Neutrophil (primary cell): ENCODE data around the gene ARAP3.

Experiments
- H3K27ac ChIP-seq: fragments of 200-600 bp; sonication (generic); 2 replicates; pipeline ENCODE4 v1.5.1; 2016; ENCODE audit warnings: mild to moderate bottlenecking, moderate library complexity
- H3K27me3 ChIP-seq: fragments of 200-600 bp; sonication (generic); 2 replicates; pipeline ENCODE4 v1.6.0; 2016; ENCODE audit warnings: mild to moderate bottlenecking
- H3K36me3 ChIP-seq: fragments of 200-600 bp; sonication (generic); 2 replicates; pipeline ENCODE4 v1.5.1; 2017
- H3K4me1 ChIP-seq, 2 experiments: fragments of 200-600 bp in 1 of 2; sonication (generic) in 1 of 2; 1 replicate in 1 of 2; 2 replicates in 1 of 2; pipeline versions ENCODE4 v1.5.1 to v1.6.1; 2013 to 2016; ENCODE audit warnings: low read depth in 1 of 2, low read length in 1 of 2, mild to moderate bottlenecking in 1 of 2, moderate library complexity in 1 of 2; ENCODE audit not compliant: control insufficient read depth in 1 of 2, insufficient read depth in 1 of 2
- H3K4me3 ChIP-seq, 2 experiments: fragments of 200-600 bp in 1 of 2; sonication (generic) in 1 of 2; 1 replicate in 1 of 2; 2 replicates in 1 of 2; pipeline ENCODE4 v1.5.1; 2013 to 2016; ENCODE audit warnings: low read depth in 1 of 2, low read length in 1 of 2, mild to moderate bottlenecking in 1 of 2, moderate library complexity in 1 of 2
- H3K9me3 ChIP-seq: fragments of 200-600 bp; sonication (generic); 2 replicates; pipeline ENCODE4 v1.5.1; 2016
- TF ChIP-seq, protein P1 (sequence below): fragments of 200-600 bp; sonication (generic); IDR thresholded peaks from 2 replicates; pipeline ENCODE4 v1.5.1; 2016; ENCODE audit warnings: antibody characterized with exemption

The ARAP3 gene

DNA sequence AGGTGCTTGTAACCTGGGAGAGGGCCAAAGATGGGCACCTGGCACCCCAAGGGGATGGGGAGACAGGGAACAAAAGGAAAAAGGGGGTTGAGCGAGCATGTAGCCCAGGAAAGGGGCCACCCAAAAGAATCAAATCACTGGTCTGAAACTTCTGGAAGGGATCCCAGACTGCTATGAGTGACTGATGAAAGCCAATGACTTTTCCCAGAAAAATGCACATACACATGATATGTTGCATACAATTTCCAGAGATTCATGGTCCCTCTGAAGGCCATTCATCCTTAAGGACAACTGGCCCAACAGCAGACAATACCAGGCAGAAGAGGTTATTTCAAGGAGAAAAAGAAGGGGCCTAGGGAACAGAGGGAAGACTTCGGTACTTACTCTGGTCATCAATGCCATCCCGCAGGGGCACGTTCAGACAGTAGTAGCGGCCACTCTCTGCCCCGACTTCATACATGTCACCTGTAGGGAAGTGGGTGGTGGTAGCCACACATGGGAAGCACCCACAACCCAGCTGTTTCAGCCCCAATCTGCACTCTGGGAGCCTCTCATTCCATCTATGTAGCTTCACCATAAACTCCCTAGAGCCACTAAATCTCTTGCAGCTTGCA lies 53.7 kb downstream of the ARAP3 start:
- H3K36me3 ChIP-seq: peaks cover 74% of the 10 kb centered on the region
- H3K9me3 ChIP-seq: no peaks in the 10 kb centered on the region
- TF ChIP-seq, protein P1, sequence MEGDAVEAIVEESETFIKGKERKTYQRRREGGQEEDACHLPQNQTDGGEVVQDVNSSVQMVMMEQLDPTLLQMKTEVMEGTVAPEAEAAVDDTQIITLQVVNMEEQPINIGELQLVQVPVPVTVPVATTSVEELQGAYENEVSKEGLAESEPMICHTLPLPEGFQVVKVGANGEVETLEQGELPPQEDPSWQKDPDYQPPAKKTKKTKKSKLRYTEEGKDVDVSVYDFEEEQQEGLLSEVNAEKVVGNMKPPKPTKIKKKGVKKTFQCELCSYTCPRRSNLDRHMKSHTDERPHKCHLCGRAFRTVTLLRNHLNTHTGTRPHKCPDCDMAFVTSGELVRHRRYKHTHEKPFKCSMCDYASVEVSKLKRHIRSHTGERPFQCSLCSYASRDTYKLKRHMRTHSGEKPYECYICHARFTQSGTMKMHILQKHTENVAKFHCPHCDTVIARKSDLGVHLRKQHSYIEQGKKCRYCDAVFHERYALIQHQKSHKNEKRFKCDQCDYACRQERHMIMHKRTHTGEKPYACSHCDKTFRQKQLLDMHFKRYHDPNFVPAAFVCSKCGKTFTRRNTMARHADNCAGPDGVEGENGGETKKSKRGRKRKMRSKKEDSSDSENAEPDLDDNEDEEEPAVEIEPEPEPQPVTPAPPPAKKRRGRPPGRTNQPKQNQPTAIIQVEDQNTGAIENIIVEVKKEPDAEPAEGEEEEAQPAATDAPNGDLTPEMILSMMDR: no peak
- H3K4me3 ChIP-seq: no peak overlapping the region
- H3K4me1 ChIP-seq: no peaks in the 10 kb centered on the region
- H3K27ac ChIP-seq: no peak overlapping the region
- H3K27me3 ChIP-seq: no peaks in the 10 kb centered on the region

DNA sequence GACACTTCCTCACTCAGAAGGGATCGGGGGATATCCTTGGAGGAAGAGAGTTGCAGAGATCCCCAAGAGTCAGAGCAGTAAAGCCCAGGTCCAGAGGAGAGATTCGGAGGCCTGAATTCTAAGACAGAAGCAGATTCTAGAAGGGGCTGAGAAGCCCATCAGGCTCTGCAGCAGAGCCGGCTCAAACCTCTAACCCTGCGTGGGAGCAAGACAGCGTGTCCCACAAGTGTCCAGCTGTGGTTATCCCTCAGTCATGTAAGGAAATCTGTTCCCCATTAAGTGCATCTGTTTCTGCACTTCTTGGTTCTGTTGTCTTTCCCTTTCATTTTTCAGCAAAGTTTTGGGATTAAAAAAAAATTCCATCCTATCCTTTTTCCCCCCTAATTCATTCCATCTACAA lies 58.4 kb downstream of the ARAP3 start:
- TF ChIP-seq, protein P1: no peak
- H3K27me3 ChIP-seq: no peaks in the 10 kb centered on the region
- H3K9me3 ChIP-seq: no peaks in the 10 kb centered on the region
- no peak overlapping the region for H3K4me3 ChIP-seq
- H3K4me1 ChIP-seq: peaks cover 0 to 5% of the 10 kb centered on the region in 2 experiments
- no peak overlapping the region for H3K27ac ChIP-seq
- peaks cover 81% of the 10 kb centered on the region for H3K36me3 ChIP-seq

DNA sequence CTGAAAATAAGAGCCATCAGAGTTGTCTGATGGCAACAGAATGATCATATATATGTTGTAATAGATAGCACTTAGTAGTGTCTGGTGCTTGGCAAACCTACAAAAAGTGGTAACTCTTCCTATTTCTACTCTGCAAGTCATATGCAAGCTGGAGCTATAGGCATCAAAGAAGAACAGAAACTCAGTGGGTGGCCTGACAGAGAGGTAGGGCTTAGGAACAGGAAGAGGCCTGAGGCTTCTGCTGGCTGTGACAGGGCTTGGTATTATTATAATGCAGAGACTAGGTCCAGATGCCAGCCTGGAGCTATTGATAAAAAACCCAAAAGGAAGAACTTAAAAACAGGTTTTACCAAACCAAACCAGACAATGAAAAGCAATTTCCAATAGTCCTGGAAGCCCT lies 58.8 kb downstream of the ARAP3 start:
- H3K4me1 ChIP-seq: peaks cover 1 to 5% of the 10 kb centered on the region in 2 experiments
- H3K27me3 ChIP-seq: no peaks in the 10 kb centered on the region
- H3K27ac ChIP-seq: no peak overlapping the region
- H3K36me3 ChIP-seq: peaks cover 77% of the 10 kb centered on the region
- H3K9me3 ChIP-seq: no peaks in the 10 kb centered on the region
- H3K4me3 ChIP-seq: no peak overlapping the region
- TF ChIP-seq, protein P1: no peak

DNA sequence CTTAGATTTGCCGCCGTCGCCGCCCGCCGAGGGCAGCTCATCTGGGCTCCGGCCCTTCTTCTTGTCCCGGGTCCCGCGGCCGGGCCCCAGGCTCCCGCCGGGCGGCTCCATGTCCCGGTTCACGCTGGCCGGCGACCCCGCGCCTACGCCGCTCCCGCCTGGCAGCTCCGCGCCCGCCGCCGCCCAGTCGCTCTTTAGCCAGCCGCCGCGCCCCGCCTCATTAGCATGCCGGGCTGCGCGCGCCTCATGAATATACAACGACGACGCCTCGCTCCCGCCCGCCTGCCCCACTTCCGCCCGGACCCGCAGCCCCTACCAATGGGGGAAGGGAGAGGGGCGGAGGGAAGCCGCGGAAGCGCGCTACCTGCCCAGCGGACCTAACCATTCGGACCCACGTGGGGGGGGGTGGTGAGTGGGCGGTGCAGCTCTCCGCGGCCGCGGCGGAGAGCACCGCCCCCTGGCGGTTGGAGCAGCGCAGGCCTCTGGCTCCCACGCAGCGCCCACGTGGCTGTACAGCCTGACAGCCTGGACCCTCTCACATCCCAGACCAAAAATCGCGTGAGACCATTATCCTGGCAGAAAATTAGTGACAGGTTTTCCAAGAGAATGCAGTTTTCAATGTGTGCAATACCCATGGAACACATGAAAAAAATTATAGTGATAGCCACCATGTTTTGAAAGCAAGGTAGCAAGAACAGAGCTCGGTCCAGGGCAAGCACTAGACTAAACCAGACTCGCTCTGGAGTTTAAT lies 63.1 kb downstream of the ARAP3 start, which contains the start of gene DIAPH1:
TSS of gene DIAPH1 (minus strand) at position 197 of the 751 bp plus-strand sequence. CDS start at position 111, 86 bp downstream.
- Histone ChIP-seq H3K36me3 (peaks cover 41% of the 10 kb centered on the region), H3K27me3 (no peaks in the 10 kb centered on the region), H3K27ac (peak within 1 kb of the TSS; percentile 97), H3K4me1 (peaks cover 38 to 42% of the 10 kb centered on the region in 2 experiments), H3K4me3 (peak within 1 kb of the TSS; percentile 87 to 92), H3K9me3 (no peaks in the 10 kb centered on the region)
- TF ChIP-seq, protein P1: peak; percentile 99

DNA sequence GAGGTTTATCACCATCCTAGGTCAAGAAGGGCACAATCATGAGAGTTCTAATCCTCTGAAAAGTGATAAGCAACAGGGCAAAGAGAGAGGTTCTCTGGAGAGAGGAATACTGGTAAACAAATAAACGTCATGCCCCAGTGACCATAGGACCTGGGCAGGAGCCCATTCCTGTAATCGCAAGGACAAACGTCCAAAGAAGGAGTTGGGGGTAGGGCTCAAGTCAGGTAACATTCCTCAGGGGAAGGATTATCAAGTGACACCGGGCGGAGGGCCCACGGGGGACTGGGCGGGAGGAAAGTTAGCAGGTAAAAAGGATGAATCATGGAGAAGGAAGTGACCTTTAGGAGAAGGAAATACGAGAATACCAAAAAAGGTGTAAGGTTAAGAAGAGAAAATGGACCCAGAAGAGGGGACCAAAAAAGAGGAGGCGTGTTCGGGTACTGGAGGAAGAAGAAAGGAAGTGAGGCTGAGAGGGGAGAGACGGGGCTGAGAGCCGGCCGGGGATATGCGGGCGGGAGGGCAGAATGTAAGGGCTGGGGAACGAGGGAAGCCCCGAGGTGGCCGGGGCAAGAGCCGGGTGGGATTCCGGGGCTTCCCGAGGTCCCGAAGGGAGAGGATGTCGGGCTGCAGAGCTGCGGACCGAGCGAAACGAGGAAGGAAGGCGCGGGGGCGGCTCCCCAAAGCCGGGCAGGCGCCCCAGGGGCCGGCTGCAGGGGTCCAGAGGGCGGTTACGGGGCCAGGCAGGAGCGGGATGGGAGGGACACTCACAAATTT lies 63.8 kb downstream of the ARAP3 start:
- Histone ChIP-seq H3K4me3 (peak overlapping the region; percentile 87 to 92), H3K27ac (peak overlapping the region; percentile 97), H3K27me3 (no peaks in the 10 kb centered on the region), H3K9me3 (no peaks in the 10 kb centered on the region), H3K36me3 (peaks cover 33% of the 10 kb centered on the region), H3K4me1 (peaks cover 46 to 49% of the 10 kb centered on the region in 2 experiments)
- TF ChIP-seq, protein P1: no peak
